ENCODE measurements around the gene DLX6.

DNA sequence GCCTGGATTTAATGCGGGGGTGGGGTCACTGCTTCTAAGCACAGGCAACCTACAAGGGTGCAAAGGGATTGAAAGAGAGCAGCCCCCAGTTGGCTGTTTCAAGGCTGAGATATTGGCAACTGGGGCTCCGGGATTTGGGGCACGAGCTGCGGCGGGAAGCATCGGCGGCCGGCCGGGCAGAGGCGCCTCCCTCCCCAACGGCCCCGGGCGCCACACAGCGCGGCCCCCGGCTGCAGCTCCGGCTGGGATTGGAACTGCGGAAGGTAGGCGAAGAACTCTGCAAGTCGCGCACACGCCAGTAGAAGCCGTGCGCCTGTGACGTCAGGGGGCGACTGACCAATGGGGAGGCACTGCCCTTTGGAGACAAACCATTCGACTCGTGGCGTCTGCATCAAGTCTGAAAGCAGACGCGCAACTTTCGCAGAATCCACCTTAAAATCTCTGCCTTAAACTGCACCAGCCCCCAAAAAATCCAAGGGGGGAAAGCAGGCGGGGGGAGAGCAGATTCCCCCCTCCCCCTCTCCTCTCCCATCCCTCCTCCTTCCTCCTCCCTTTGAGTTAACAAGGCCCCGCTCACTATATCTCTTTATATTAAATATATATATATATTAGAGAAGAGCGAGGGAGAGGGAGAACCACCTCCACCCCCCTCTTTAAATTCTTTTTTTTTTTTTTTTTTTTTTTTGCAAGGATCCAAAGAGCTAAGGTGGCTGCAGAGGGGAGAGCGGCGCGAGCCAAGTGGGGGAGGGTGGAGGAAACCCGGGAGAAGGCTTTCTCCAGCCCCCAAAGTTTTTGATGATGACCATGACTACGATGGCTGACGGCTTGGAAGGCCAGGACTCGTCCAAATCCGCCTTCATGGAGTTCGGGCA lies at the start of gene DLX6:
- TF ChIP-seq, protein P1, sequence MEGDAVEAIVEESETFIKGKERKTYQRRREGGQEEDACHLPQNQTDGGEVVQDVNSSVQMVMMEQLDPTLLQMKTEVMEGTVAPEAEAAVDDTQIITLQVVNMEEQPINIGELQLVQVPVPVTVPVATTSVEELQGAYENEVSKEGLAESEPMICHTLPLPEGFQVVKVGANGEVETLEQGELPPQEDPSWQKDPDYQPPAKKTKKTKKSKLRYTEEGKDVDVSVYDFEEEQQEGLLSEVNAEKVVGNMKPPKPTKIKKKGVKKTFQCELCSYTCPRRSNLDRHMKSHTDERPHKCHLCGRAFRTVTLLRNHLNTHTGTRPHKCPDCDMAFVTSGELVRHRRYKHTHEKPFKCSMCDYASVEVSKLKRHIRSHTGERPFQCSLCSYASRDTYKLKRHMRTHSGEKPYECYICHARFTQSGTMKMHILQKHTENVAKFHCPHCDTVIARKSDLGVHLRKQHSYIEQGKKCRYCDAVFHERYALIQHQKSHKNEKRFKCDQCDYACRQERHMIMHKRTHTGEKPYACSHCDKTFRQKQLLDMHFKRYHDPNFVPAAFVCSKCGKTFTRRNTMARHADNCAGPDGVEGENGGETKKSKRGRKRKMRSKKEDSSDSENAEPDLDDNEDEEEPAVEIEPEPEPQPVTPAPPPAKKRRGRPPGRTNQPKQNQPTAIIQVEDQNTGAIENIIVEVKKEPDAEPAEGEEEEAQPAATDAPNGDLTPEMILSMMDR (IDR thresholded peaks at IDR 0.05), result no peak
- TF ChIP-seq SIN3A (IDR thresholded peaks at IDR 0.05; ENCODE audit: borderline replicate concordance, insufficient read depth, low read depth, low read length) (no peak), REST (IDR thresholded peaks at IDR 0.05; ENCODE audit: insufficient read depth in 1 of 2, low read depth in 2 of 2, low read length in 1 of 2) (no peak), POLR2AphosphoS5 (IDR thresholded peaks at IDR 0.05; ENCODE audit: low read depth, low read length) (no peak), TCF7L2 (IDR thresholded peaks at IDR 0.05; ENCODE audit: low read depth, low read length) (no peak)
